ENCODE results near the gene SERGEF.

- TF ChIP-seq CTCF (IDR thresholded peaks at IDR 0.05; ENCODE audit: insufficient read depth, low read length, poor library complexity, severe bottlenecking): no peak
- no peak for TF ChIP-seq EZH2phosphoT487 (conservative IDR thresholded peaks at IDR 0.05; ENCODE audit: low read length)
Observed at GRCh38 chr11:17762309-17762974, 250.4 kb downstream of the SERGEF start.
